Parathyroid adenoma (tissue), 2 donors: ENCODE measurements around the gene SUPT6H.

ENCODE experiments used
- H2AFZ ChIP-seq: fragments of 300-600 bp; sonication (generic); one replicate; pipeline ENCODE4 v1.7.0; 2017; ENCODE audit warnings: antibody characterized with exemption, mild to moderate bottlenecking
- H3K27ac ChIP-seq: fragments of 300-600 bp; sonication (generic); one replicate; pipeline ENCODE4 v1.7.0; 2017
- H3K27me3 ChIP-seq: fragments of 300-600 bp; sonication (generic); one replicate; pipeline ENCODE4 v1.7.0; 2017; ENCODE audit warnings: low read length; ENCODE audit not compliant: control insufficient read depth, insufficient read depth
- H3K36me3 ChIP-seq: fragments of 300-600 bp; sonication (generic); one replicate; pipeline ENCODE4 v1.7.0; 2017; ENCODE audit warnings: low read length; ENCODE audit not compliant: control insufficient read depth, insufficient read depth
- H3K4me1 ChIP-seq: fragments of 300-600 bp; sonication (generic); one replicate; pipeline ENCODE4 v1.7.0; 2017; ENCODE audit warnings: control low read depth
- H3K4me2 ChIP-seq: fragments of 300-600 bp; sonication (generic); one replicate; pipeline ENCODE4 v1.7.0; 2017; ENCODE audit warnings: low read length
- H3K4me3 ChIP-seq: fragments of 300-600 bp; sonication (generic); one replicate; pipeline ENCODE4 v1.7.0; 2017; ENCODE audit warnings: low read depth, low read length
- H3K79me2 ChIP-seq: fragments of 300-600 bp; sonication (generic); one replicate; pipeline ENCODE4 v1.7.0; 2017; ENCODE audit warnings: control low read depth
- H3K9ac ChIP-seq: fragments of 300-600 bp; sonication (generic); one replicate; pipeline ENCODE4 v1.7.0; 2017; ENCODE audit warnings: mild to moderate bottlenecking
- H3K9me3 ChIP-seq: fragments of 300-600 bp; sonication (generic); one replicate; pipeline ENCODE4 v1.7.0; 2017; ENCODE audit warnings: low read length; ENCODE audit not compliant: control insufficient read depth
- TF ChIP-seq, protein P1 (sequence below): fragments of 300-600 bp; sonication (generic); IDR thresholded peaks from one replicate; pipeline ENCODE4 v1.7.0; 2017; ENCODE audit warnings: antibody characterized with exemption, mild to moderate bottlenecking
- donor health status: primary hyperparathyroidism.

SUPT6H gene

DNA sequence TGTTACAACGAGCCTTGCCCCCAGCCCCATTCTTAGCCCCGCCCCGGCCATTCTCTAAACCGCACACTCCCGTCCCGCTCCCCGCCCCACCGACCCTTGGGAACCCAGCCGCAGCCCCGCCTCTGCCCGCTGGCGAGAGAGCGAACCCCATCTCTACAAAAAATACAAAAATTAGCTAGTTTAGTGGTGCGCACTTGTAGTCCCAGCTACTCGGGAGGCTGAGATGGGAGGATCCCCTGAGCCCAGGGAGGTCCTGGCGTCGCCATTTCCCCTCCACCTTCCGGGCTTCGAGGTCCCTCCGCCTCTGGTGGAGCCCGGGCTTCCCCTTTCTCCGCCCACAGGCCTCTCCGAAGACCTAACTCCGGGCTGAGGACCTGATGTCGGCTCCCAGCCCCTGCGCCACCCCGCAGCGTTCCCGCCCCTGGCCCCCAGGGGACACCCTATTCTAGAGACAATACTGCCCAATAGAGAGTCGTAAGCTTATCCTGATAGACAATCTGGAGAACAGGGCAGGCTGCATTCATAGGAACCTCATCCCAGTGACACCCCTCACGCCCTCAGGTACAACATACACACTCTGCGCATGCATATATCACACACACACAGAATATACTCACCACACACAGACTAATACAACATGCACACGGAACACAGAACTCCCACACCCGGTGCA is 50.2 kb downstream of the SUPT6H start:
- TF ChIP-seq, protein P1, sequence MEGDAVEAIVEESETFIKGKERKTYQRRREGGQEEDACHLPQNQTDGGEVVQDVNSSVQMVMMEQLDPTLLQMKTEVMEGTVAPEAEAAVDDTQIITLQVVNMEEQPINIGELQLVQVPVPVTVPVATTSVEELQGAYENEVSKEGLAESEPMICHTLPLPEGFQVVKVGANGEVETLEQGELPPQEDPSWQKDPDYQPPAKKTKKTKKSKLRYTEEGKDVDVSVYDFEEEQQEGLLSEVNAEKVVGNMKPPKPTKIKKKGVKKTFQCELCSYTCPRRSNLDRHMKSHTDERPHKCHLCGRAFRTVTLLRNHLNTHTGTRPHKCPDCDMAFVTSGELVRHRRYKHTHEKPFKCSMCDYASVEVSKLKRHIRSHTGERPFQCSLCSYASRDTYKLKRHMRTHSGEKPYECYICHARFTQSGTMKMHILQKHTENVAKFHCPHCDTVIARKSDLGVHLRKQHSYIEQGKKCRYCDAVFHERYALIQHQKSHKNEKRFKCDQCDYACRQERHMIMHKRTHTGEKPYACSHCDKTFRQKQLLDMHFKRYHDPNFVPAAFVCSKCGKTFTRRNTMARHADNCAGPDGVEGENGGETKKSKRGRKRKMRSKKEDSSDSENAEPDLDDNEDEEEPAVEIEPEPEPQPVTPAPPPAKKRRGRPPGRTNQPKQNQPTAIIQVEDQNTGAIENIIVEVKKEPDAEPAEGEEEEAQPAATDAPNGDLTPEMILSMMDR = no peak
- Histone ChIP-seq H3K27ac (no peak overlapping the region), H3K9ac (no peak overlapping the region), H3K9me3 (no peaks in the 10 kb centered on the region), H2AFZ (no peak overlapping the region), H3K79me2 (no peaks in the 10 kb centered on the region), H3K36me3 (no peaks in the 10 kb centered on the region), H3K4me2 (peak overlapping the region; percentile 67), H3K27me3 (no peaks in the 10 kb centered on the region), H3K4me3 (peak overlapping the region; percentile 60), H3K4me1 (no peaks in the 10 kb centered on the region)

GRCh38 chr17:28712705-28713415 is 50.9 kb downstream of the SUPT6H start:
- Histone ChIP-seq H3K27ac (no peak overlapping the region), H3K4me3 (no peak overlapping the region), H3K27me3 (no peaks in the 10 kb centered on the region), H3K79me2 (no peaks in the 10 kb centered on the region), H3K9me3 (no peaks in the 10 kb centered on the region), H3K36me3 (no peaks in the 10 kb centered on the region), H3K4me1 (no peaks in the 10 kb centered on the region), H3K9ac (no peak overlapping the region), H3K4me2 (no peak overlapping the region), H2AFZ (no peak overlapping the region)
- TF ChIP-seq, protein P1 = no peak

DNA sequence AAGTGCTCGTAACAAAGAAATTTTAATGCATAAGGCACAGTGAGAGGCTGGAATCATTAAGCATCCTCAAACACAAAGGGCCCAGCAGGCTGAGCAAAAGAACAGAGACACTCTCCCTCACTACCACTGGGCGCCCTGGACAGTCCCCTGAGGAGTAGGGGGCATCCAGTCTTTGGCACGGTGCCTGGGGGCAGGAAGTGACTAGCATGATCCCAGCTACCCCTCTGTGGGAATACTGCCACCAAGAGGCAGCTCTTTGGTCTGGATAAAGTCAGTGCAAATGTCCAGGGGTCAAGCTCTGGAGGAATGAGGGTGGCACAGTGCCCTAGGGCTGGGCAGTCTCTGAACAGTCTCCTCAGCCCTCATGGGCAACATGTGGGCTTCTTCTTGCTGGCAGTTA is 52.3 kb downstream of the SUPT6H start:
- Histone ChIP-seq H3K4me1 (peaks cover 8% of the 10 kb centered on the region), H2AFZ (no peak overlapping the region), H3K27me3 (no peaks in the 10 kb centered on the region), H3K27ac (no peak overlapping the region), H3K4me3 (no peak overlapping the region), H3K36me3 (no peaks in the 10 kb centered on the region), H3K4me2 (no peak overlapping the region), H3K9ac (no peak overlapping the region), H3K79me2 (no peaks in the 10 kb centered on the region), H3K9me3 (no peaks in the 10 kb centered on the region)
- TF ChIP-seq, protein P1 = no peak

DNA sequence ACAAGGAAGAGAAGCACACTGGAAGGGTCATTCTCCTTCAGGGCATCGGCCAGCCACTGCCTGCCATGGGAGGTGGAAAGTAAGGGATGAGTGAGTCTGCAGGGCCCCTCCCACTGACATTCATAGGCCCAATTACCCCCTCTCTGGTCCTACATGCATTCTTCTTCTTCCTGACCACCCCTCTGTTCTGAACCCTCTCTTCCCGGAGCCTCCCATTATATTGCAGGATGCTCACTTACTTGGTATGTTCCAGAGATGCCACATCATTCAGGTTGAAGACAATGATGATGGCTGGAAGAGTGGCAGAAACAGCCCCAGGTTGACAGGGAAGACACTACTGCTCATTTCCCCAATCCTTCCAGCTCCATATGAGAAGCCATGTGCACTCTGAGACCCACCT is 53.2 kb downstream of the SUPT6H start:
- Histone ChIP-seq H3K27ac (no peak overlapping the region), H3K79me2 (peaks cover 3% of the 10 kb centered on the region), H2AFZ (no peak overlapping the region), H3K36me3 (no peaks in the 10 kb centered on the region), H3K4me2 (no peak overlapping the region), H3K27me3 (no peaks in the 10 kb centered on the region), H3K4me1 (peaks cover 9% of the 10 kb centered on the region), H3K4me3 (no peak overlapping the region), H3K9ac (no peak overlapping the region), H3K9me3 (no peaks in the 10 kb centered on the region)
- TF ChIP-seq, protein P1 = no peak
